ENCODE results near the gene WDR7. TPM values are rescaled to one million over a fixed set of nuclear protein-coding genes. Genes with fewer than 3 reads are reported as not detected.

The WDR7 gene
- total RNA-seq, 4 donors from 2014 or later, result 19.3 to 51.4 (median 28.8) TPM

DNA sequence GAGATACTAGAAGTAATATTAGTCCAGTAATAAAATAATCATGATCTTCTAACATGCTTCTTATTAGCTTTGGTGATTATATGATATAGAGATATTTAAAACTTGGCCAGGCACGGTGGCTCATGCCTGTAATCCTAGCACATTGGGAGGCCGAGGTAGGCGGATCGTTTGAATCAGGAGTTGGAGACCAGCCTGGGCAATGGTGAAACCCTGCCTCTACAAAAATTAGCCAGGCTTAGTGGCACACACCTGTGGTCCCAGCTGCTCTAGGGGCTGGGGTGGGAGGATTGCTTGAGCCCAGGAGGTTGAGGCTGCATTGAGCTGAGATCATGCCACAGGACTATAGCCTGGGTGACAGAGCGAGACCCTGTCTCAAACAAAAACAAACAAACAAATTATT, 87.0 kb downstream of the WDR7 start:
- Histone ChIP-seq H3K4me1 (no peaks in the 10 kb centered on the region), H3K27ac (no peak overlapping the region), H3K36me3 (no peaks in the 10 kb centered on the region), H3K9me3 (no peaks in the 10 kb centered on the region), H3K4me3 (no peak overlapping the region), H3K27me3 (no peaks in the 10 kb centered on the region)
- WGBS, 2 donors (ENCODE audit: low coverage in 1 of 2), result 85 to 93% methylated on average over 4 to 5 of the region's 5 CpGs
- TF ChIP-seq POLR2A (IDR thresholded peaks at IDR 0.05), result no peak
- TF ChIP-seq POLR2AphosphoS5 (IDR thresholded peaks at IDR 0.05), result no peak
- TF ChIP-seq EP300 (IDR thresholded peaks at IDR 0.05), result no peak
- TF ChIP-seq CTCF (IDR thresholded peaks at IDR 0.05), result no peak
- no peak for ATAC-seq

DNA sequence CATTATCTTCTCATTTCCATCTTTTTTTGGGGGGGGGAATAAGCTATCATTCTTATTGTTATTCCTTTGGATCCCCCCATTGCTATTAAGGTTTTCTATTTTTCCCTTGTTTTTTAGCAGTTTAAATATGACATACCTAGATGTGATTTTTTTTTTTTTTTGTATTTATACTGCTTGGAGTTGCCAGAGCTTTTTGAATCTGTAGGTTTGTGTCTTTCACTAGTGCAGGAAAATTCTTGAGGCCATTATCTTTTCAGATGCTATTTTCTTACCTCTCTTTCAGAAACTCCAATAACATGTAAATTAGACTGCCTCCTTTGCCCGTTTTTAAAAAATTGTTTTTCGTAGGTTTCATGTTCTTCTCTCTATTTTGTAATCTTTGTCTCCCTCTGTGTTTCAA, 88.6 kb downstream of the WDR7 start:
- 91 to 100% methylated on average over 2 of the region's 2 CpGs for WGBS, 2 donors (ENCODE audit: low coverage in 1 of 2)
- no peaks in the 10 kb centered on the region for H3K9me3 ChIP-seq
- H3K27me3 ChIP-seq, result no peaks in the 10 kb centered on the region
- no peak overlapping the region for H3K27ac ChIP-seq
- no peak overlapping the region for H3K4me3 ChIP-seq
- H3K4me1 ChIP-seq, result no peaks in the 10 kb centered on the region
- TF ChIP-seq CTCF (IDR thresholded peaks at IDR 0.05) (no peak), EP300 (IDR thresholded peaks at IDR 0.05) (no peak), POLR2AphosphoS5 (IDR thresholded peaks at IDR 0.05) (no peak), POLR2A (IDR thresholded peaks at IDR 0.05) (no peak)
- ATAC-seq, result no peak
- no peaks in the 10 kb centered on the region for H3K36me3 ChIP-seq

DNA sequence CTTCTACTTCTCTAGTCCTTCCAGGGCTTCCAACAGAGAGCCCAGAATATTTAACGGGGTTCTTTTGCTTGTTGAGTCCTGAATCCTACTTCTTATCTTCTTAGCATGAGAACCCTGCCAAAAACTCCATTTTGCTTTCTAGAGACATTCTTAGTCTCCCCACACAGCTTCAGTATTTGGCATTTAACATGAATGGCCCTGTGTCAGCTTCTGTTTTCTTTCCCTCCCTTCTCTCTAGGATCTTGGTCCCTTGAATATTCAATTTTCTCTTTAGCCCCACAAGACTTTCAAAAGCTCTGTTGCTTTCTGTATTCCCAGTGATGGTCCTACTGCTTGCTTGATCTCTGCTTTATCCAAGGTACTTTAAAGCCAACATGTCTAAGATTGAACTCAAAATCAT, 89.5 kb downstream of the WDR7 start:
- Histone ChIP-seq H3K27me3 (no peaks in the 10 kb centered on the region), H3K4me3 (no peak overlapping the region), H3K9me3 (no peaks in the 10 kb centered on the region), H3K4me1 (no peaks in the 10 kb centered on the region), H3K36me3 (peaks cover 0 to 5% of the 10 kb centered on the region in 2 donors), H3K27ac (no peak overlapping the region)
- TF ChIP-seq EP300 (IDR thresholded peaks at IDR 0.05) (no peak), POLR2A (IDR thresholded peaks at IDR 0.05) (no peak), POLR2AphosphoS5 (IDR thresholded peaks at IDR 0.05) (no peak), CTCF (IDR thresholded peaks at IDR 0.05) (no peak)
- ATAC-seq, result no peak
- 40 to 85% methylated on average over 1 of the region's 1 CpG for WGBS, 2 donors (ENCODE audit: low coverage in 1 of 2)

GRCh38 chr18:56741685-56742084, 90.5 kb downstream of the WDR7 start:
- WGBS, 2 donors (ENCODE audit: low coverage in 1 of 2), result 94 to 100% methylated on average over 1 of the region's 1 CpG
- no peaks in the 10 kb centered on the region for H3K9me3 ChIP-seq
- no peak overlapping the region for H3K27ac ChIP-seq
- H3K27me3 ChIP-seq, result no peaks in the 10 kb centered on the region
- no peak overlapping the region for H3K4me3 ChIP-seq
- no peaks in the 10 kb centered on the region for H3K4me1 ChIP-seq
- H3K36me3 ChIP-seq, result peaks cover 0 to 5% of the 10 kb centered on the region in 2 donors
- TF ChIP-seq EP300 (IDR thresholded peaks at IDR 0.05) (no peak), POLR2AphosphoS5 (IDR thresholded peaks at IDR 0.05) (no peak), CTCF (IDR thresholded peaks at IDR 0.05) (no peak), POLR2A (IDR thresholded peaks at IDR 0.05) (no peak)
- no peak for ATAC-seq

GRCh38 chr18:56743115-56743514, 92.0 kb downstream of the WDR7 start:
- 89 to 95% methylated on average over 4 of the region's 4 CpGs for WGBS, 2 donors (ENCODE audit: low coverage in 1 of 2)
- TF ChIP-seq POLR2A (IDR thresholded peaks at IDR 0.05), result no peak
- no peak for TF ChIP-seq CTCF (IDR thresholded peaks at IDR 0.05)
- no peak for TF ChIP-seq POLR2AphosphoS5 (IDR thresholded peaks at IDR 0.05)
- no peak for TF ChIP-seq EP300 (IDR thresholded peaks at IDR 0.05)
- ATAC-seq, result no peak

More at GRCh38 chr18:56743115-56743514, 92.0 kb downstream of the WDR7 start:
- Histone ChIP-seq H3K36me3 (peaks cover 0 to 5% of the 10 kb centered on the region in 2 donors), H3K9me3 (no peaks in the 10 kb centered on the region), H3K27me3 (no peaks in the 10 kb centered on the region), H3K4me1 (no peaks in the 10 kb centered on the region), H3K4me3 (no peak overlapping the region), H3K27ac (no peak overlapping the region)

Measured in gastroesophageal sphincter (tissue), 4 donors.